DND-41 (cell line): Measurements from ENCODE around the gene XYLT1.

Source experiments
- ATAC-seq: fragments of 200-7000 bp; cut with Tn5 transposase; 3 replicates; pipeline ENCODE4 v1.9.1; 2021; ENCODE audit warnings: low read depth; ENCODE audit not compliant: insufficient read depth
- DNase-seq: peaks from one replicate; pipeline ENCODE4 v3.0.0-alpha.2; 2020
- H2AFZ ChIP-seq: 2 replicates; pipeline ENCODE4 v1.6.0; 2012; ENCODE audit warnings: low read depth, low read length
- H3K27ac ChIP-seq: 2 replicates; pipeline ENCODE4 v1.5.1; 2012; ENCODE audit warnings: low read length, inconsistent platforms
- H3K27me3 ChIP-seq: fragments of 200-600 bp; sonication (generic); 2 replicates; pipeline ENCODE4 v1.6.0; 2012; ENCODE audit warnings: low read length, mild to moderate bottlenecking, inconsistent platforms; ENCODE audit not compliant: insufficient read depth, poor library complexity
- H3K36me3 ChIP-seq: 2 replicates; pipeline ENCODE4 v1.5.1; 2012; ENCODE audit warnings: low read length, inconsistent platforms; ENCODE audit not compliant: insufficient read depth
- H3K4me1 ChIP-seq: 2 replicates; pipeline ENCODE4 v1.5.1; 2012; ENCODE audit warnings: mild to moderate bottlenecking, low read length; ENCODE audit not compliant: insufficient read depth
- H3K4me2 ChIP-seq: 2 replicates; pipeline ENCODE4 v1.6.0; 2012; ENCODE audit warnings: mild to moderate bottlenecking, moderate library complexity, low read length, inconsistent platforms; ENCODE audit not compliant: insufficient read depth
- H3K4me3 ChIP-seq, 2 experiments: fragments of 200-600 bp in 1 of 2; shearing (Covaris generic) in 1 of 2; 2 replicates each; pipeline ENCODE4 v1.5.1; 2012 to 2016; ENCODE audit warnings: inconsistent platforms in 2 of 2, low read length in 2 of 2, mild to moderate bottlenecking in 2 of 2, low read depth in 1 of 2, moderate library complexity in 1 of 2
- H3K79me2 ChIP-seq: 2 replicates; pipeline ENCODE4 v1.6.0; 2012; ENCODE audit warnings: low read length, inconsistent platforms; ENCODE audit not compliant: insufficient read depth
- H3K9ac ChIP-seq: 2 replicates; pipeline ENCODE4 v1.6.0; 2012; ENCODE audit warnings: low read depth, mild to moderate bottlenecking, inconsistent platforms, low read length, moderate library complexity
- H3K9me3 ChIP-seq: 2 replicates; pipeline ENCODE4 v1.5.1; 2012; ENCODE audit warnings: low read length, moderate library complexity, mild to moderate bottlenecking, inconsistent platforms; ENCODE audit not compliant: insufficient read depth, severe bottlenecking
- H4K20me1 ChIP-seq: 2 replicates; pipeline ENCODE4 v1.6.0; 2012; ENCODE audit warnings: low read length; ENCODE audit not compliant: insufficient read depth
- EZH2 ChIP-seq: IDR thresholded peaks from 3 replicates; pipeline ENCODE4 v1.6.1; 2012; ENCODE audit warnings: borderline replicate concordance, low read depth, mild to moderate bottlenecking, moderate library complexity, low read length, inconsistent platforms; ENCODE audit not compliant: severe bottlenecking
- TF ChIP-seq, protein P1 (sequence below): IDR thresholded peaks from 2 replicates; pipeline ENCODE4 v1.5.1; 2012; ENCODE audit warnings: borderline replicate concordance, low read length, moderate library complexity, mild to moderate bottlenecking; ENCODE audit not compliant: poor library complexity, severe bottlenecking; ENCODE audit errors: extremely low read depth

XYLT1 gene

DNA sequence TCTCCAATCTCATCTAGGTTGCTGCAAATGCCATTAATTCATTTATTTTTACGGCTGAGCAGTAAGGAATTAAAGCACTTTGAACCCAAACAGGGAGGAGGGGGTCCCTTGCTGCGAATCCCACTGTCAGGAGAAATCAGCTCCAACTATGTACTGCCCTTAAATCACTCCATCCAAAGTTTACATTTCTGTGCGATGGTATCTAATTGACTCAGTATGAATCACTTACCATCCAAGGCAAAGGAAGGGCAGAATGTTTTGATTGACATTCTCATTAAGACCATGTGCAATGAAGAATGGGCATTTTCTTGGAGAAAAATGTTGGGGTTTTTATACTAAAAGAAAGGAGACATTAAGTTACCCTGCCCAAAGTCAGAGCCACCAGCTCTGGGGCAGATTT, 47.7 kb upstream of the XYLT1 start:
- Histone ChIP-seq H3K79me2 (no peaks in the 10 kb centered on the region), H3K4me3 (no peak overlapping the region)

DNA sequence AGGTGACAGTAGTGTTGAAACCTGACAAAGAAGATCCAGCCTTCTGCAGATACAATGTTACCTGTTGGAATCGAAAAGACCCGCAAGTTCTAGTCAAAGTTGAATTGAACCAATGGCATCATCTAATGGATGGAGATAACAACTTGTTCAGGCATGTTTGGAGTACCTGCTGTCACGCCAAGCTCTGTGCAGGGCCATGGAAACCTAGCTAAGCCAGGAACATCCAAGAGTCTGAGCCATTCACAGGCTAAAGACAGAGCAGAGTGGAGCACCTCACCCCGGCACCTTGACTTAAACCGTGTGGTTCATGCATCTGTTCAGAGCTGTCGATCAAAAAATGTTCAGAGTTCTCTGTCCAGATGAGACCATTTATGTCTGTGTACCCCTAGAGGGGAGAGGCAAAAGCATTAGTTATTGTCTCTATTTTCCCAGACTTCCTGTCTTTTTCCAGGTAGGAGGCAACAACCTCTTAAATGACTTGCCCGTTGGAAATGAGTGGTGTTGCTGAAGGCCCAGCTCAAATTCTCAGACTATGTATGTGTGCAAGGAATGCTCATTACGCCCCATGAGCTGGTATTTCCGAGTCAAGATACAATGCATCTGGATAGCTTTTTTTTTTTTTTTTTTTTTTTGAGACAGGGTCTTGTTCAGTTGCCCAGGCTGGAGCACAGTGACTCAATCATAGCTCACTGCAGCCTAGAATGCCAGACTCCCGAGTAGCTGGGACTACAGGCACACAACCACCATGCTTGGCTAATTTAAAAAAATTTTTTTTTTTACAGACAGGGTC, 44.9 kb upstream of the XYLT1 start:
- Histone ChIP-seq H3K27ac (no peak overlapping the region), H3K9me3 (no peaks in the 10 kb centered on the region)
- TF ChIP-seq, protein P1, sequence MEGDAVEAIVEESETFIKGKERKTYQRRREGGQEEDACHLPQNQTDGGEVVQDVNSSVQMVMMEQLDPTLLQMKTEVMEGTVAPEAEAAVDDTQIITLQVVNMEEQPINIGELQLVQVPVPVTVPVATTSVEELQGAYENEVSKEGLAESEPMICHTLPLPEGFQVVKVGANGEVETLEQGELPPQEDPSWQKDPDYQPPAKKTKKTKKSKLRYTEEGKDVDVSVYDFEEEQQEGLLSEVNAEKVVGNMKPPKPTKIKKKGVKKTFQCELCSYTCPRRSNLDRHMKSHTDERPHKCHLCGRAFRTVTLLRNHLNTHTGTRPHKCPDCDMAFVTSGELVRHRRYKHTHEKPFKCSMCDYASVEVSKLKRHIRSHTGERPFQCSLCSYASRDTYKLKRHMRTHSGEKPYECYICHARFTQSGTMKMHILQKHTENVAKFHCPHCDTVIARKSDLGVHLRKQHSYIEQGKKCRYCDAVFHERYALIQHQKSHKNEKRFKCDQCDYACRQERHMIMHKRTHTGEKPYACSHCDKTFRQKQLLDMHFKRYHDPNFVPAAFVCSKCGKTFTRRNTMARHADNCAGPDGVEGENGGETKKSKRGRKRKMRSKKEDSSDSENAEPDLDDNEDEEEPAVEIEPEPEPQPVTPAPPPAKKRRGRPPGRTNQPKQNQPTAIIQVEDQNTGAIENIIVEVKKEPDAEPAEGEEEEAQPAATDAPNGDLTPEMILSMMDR = no peak
- TF ChIP-seq EZH2 = no peak

More for the DNA sequence above, 47.7 kb upstream of the XYLT1 start:
- DNase-seq = no peak
- Histone ChIP-seq H3K4me2 (no peak overlapping the region), H3K9me3 (no peaks in the 10 kb centered on the region), H3K4me1 (no peaks in the 10 kb centered on the region), H3K27me3 (no peaks in the 10 kb centered on the region), H3K36me3 (no peaks in the 10 kb centered on the region), H3K27ac (no peak overlapping the region), H3K9ac (no peak overlapping the region), H4K20me1 (no peaks in the 10 kb centered on the region), H2AFZ (no peak overlapping the region)
- TF ChIP-seq, protein P1 = no peak
- TF ChIP-seq EZH2 = no peak
- ATAC-seq = no peak

DNA sequence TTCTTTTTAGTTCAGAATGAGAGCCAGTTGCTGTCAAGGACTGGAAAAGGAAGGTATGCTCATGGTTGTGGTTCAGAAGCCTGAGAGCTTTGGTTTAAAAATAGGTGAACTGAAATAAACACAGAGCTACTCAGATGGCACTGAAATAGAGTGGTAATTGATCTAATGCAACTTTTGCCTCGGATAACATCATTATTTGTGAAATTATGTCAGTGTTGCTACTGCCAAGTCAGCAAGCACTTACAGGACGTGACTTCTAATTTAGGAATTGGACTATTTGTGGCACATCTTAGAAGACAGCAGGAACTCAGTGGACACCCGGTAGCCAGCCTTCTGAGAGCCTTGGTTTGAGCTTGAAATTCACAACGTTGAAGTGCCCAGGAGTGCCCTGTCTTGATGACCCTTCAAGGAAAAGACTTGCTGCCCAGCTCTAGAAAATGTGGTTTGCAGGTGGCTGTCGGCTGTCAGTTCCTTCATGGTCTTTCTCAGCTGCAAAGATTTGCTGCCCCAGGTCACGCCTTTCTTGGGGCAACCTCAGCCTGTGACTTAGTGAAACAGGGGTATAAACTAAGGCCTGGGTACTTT, 42.0 kb upstream of the XYLT1 start:
- no peaks in the 10 kb centered on the region for H3K36me3 ChIP-seq
- no peak overlapping the region for H3K27ac ChIP-seq
- H4K20me1 ChIP-seq = no peaks in the 10 kb centered on the region
- H2AFZ ChIP-seq = no peak overlapping the region
- no peak overlapping the region for H3K4me2 ChIP-seq
- H3K27me3 ChIP-seq = peaks cover 3% of the 10 kb centered on the region
- no peaks in the 10 kb centered on the region for H3K79me2 ChIP-seq
- ATAC-seq = no peak
- TF ChIP-seq, protein P1 = no peak
- TF ChIP-seq EZH2 = no peak
- no peak overlapping the region for H3K9ac ChIP-seq
- no peak for DNase-seq
- no peaks in the 10 kb centered on the region for H3K4me1 ChIP-seq
- no peaks in the 10 kb centered on the region for H3K9me3 ChIP-seq
- H3K4me3 ChIP-seq = no peak overlapping the region

More for the DNA sequence above, 44.9 kb upstream of the XYLT1 start:
- Histone ChIP-seq H3K27me3 (no peaks in the 10 kb centered on the region), H3K4me3 (no peak overlapping the region), H3K4me2 (no peak overlapping the region), H3K79me2 (no peaks in the 10 kb centered on the region), H2AFZ (no peak overlapping the region), H3K36me3 (no peaks in the 10 kb centered on the region), H3K9ac (no peak overlapping the region), H3K4me1 (no peaks in the 10 kb centered on the region), H4K20me1 (no peaks in the 10 kb centered on the region)
- ATAC-seq (no peak), DNase-seq (no peak)
